NCI-H2029 (cell line): ENCODE measurements around the gene GTF3C2.

Experiments
- DNase-seq: peaks from one replicate; lab custom pipeline; 2025; lab: John Stamatoyannopoulos, UW

GTF3C2 gene

DNA sequence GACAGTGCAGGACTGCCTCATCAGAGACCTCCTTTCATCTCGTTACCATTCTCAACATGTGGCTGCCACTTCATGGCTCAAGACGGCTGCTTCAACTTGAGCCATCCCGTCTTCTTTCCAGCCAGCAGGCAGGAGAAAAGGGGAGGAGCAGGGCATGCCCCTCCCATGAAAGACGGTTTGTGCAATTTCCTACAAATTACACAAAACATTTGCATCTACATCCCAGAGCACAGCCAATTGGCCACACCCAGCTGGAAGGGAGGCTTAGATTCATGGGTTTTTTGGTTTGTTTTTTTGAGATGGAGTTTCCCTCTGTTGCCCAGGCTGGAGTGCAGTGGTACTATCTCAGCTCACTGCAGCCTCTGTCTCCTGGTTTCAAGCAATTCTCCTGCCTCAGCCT is 60.1 kb downstream of the GTF3C2 start:
- no peak for DNase-seq

DNA sequence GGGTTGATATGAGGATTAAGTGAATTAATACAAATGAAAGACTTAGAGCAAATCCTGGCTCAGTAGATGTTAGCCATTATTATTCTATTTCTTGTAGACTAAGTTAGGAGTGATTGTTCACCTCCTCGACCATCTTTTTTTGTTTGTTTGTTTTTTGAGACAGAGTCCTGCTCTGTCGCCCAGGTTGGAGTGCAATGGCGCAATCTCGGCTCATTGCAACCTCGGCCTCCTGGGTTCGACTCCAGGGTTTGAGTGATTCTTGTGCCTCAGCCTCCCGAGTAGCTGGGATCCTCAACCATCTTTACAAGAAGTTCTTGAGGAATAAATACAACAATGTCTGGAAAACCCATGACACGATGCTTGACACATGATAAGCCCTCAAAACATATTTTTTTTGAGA is 61.6 kb downstream of the GTF3C2 start:
- DNase-seq = no peak

DNA sequence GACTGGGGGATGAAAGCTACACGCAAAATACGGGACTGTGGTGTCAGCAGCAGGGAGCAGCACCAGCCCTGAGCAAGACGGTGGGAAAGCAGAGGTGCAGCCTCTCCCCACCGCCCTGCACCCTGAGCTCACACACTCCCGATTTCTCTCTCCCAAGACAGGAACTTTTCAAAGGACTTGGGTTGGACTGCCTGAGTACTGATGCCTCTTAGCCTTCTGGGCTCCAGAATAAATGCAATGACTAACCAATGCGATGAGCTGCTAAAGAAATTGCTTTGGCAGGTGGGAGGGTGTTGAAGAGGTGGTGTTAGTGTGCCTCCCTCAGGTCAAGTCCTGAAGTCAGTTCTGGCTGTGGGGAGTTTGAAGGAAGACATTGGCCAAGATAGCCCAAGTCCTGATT is 64.7 kb downstream of the GTF3C2 start:
- DNase-seq = no peak

DNA sequence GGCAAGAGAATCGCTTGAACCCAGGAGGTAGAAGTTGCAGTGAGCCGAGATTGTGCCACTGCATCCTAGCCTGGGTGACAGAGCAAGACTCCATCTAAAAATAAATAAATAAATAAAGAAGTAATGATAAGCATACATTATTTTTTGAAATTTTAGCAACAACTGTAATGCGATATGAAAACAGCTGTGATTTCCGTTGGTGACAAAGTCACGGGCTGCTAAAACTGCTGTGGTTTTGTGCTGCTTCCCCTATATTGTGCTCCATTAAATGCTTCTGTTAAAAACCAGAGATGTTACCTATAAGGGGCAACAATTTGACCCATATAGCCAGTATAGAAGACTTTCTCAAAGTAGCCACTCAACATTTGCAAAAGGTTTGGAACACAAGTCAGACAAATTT is 66.0 kb downstream of the GTF3C2 start:
- DNase-seq = no peak

DNA sequence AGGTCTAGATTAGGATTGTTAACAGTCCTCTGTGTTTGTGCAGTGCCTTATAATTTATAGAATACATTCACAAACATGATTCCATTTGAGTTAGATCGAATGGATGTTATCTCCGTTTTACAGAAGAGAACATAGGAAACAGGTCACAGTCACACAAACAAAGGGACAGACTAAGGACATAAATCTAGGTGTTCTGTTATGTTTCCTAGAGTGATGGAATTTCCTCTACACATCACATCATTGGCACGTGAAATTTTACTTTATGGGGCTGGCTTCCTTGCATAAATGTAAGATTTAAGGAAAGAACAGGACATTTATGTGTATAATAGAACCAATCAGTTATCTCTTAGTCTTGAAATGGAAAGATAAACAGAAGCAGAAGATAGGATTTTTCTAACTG is 68.0 kb downstream of the GTF3C2 start:
- DNase-seq = no peak

DNA sequence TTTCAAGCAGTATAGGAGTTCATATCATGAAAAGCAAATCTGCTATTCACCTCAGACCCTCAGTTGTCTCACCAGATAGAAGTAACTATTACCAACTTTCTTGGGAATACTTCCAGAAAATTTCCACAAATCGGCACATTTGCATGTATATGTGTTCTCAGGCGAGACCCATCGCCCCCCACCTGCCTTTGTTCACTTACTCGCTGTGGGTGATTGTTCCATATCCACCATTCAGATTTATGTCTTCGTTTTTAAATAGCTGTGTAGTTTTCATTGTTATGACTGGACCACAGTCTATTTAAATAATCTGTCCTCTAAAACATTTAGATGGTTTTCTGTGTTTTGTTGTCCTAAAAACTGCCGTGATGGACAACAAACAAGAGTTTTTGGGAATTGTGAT is 71.1 kb downstream of the GTF3C2 start:
- DNase-seq = no peak

DNA sequence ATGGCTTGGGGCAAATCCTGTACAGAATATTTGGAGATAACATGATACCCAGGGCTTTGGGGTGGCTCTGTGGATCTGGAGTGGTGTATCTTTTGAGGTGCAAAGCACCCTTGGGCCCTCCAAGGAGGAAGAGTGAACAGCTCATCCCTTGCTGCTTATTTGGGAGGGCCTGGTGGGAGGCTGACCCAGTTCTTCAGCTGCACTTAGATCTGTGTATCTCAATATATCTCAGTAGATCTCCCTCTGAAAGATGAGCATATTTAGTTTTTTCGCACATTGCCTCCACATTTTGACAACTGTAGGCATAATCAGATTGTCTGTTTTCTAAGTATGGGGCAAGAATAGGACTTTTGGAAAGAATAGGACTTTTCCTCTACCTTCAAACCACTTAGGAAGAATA is 71.6 kb downstream of the GTF3C2 start:
- no peak for DNase-seq

DNA sequence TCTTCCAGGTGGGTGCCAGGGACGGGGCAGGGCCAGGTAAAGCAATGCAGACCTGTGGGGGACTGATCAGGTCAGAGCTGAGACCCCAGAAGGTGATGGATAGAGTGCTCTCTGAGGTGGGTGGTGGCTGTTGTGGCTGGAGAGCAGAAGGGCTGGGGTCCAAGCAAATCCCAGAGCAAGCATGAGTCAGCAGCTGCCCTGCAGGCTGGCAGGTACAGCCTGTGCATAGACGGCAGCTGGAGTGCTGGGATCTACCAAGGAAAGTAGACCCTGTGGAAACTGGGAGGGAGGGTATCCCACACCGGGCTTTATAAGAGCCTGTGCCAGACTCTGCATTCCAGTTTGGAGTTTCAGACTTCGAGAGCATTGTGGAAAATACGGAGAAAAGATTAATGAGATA is 73.7 kb downstream of the GTF3C2 start:
- DNase-seq = no peak

DNA sequence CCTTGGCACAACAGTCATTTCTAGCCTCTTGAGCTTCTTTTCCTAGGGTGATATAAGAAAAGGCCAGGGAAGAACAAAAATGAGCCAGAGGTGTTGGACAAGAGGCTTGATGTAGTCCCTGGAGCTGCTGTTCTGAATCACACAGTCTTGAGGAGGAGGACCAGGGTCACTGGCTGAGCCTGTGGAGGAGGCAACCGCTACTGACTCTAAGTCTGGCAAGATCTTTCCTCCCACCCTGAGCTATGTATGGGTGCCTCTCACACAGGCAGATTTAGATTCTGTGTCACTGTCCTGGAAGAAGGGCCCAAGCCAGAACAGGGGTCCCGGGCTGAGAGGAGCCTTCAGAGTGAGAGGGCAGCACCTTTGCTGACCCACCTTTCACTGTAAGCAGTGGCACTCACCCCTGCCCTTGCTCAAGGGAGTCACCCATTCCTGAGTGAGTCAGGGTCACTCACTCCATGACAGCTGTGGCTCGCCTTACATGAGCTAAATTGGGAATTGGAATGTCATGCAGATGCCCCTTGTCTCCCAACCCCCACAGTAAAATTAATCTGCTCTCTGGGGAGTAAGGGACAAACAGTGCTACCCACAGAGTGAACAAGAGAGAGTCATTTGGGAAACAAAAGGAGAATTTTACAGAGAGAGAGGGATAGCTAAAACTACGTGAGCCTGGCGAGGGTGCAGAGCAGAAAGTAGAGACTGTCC is 74.6 kb downstream of the GTF3C2 start, which contains the start of gene TRIM54:
Gene TRIM54, plus strand, starts transcription at position 575 of the 705 bp plus-strand sequence. CDS start 303 bp downstream, outside the sequence.
- DNase-seq = no peak

DNA sequence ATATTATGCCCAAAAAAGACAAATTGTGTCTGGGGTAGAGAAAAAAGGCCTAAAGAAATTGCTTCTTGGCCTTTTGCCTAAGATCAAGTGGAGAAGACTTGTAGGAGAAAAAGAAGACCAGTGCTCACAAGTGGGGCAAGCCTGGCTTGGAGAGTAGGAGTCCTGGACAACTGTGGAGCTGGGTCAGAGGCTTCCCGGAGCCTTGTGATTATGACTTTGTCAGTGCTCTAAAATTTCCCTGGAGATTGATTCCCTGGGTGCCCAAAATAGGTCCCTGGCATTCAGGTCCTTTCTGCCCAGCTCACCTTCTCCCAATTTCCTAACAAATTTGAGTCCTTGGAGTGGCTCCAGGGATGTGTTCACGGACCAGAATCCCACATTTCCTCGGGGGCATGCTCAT is 75.1 kb downstream of the GTF3C2 start:
- no peak for DNase-seq

DNA sequence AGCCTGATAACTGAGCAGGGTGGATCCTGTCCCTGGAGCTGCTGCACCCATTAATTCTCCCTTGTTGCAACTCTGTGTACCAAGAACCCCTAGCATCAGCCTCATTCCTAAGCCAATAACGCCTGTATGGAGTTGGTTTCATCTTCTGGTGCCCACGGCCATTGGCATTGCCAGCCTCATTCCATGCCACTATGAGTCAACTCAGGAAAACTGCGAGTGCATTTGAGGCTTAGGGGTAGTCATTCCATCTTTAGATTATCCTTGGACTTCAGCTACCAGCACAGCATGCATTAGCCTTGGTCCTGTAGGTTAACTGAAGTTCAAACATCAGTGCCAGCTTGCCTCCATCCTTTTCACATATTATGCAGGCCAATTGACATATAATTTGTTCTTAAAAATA is 75.7 kb downstream of the GTF3C2 start:
- no peak for DNase-seq

DNA sequence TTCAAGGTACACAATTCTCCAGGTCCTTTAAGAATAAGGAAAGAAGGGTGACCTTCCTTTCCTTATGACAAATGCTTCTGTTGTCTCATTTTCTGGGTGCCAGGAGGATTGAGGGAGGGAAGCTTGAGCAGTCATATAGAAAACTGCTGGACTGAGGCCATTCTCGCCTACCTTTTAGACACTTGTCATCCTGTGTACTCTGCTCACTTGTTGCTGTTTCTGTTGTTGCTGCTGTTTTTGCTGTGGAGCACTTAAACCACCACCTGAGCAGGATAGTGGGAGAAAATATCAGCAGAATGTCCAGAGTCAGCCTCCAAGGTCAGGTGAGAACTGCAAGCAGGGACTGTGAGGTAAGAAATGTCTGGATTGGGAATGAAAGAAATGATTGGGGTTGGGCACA is 78.6 kb downstream of the GTF3C2 start:
- no peak for DNase-seq
